Femur (tissue), 1 donor: ENCODE data around the gene LRRC56.

Experiments used
- DNase-seq: peaks from one replicate; pipeline ENCODE4 v3.0.0-alpha.2; 2017

Gene LRRC56

DNA sequence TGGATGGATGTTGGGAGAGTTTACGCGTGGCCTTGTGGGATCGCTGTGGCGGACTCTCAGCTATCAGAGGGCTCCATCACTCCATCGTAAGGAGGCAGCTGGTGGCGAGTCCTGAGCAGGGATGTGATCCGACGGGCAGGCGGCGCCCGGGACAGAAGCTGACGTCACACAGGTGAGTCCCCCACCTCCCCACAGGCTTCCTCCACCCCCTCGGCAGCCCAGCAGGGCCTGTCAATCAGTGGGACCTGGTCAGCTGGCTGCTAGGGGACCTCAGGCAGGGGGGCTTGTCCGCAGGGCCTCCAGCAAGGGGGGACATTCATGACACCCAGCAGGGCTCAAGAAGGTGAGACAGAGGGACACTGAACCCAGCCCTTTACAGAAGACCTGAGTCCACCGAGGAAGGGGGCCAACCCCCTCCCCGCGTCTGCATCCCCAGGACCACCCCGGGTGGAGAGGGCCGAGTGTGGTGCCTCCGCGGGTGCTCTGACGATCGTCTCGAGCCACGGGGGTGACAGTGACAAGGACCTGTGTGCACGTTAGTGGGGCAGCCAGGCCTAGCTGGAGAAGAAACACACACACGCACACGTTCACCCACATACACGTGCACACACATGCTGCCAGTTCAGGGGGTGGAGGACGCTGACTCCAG is 9.0 kb upstream of the LRRC56 start:
- DNase-seq = no peak

DNA sequence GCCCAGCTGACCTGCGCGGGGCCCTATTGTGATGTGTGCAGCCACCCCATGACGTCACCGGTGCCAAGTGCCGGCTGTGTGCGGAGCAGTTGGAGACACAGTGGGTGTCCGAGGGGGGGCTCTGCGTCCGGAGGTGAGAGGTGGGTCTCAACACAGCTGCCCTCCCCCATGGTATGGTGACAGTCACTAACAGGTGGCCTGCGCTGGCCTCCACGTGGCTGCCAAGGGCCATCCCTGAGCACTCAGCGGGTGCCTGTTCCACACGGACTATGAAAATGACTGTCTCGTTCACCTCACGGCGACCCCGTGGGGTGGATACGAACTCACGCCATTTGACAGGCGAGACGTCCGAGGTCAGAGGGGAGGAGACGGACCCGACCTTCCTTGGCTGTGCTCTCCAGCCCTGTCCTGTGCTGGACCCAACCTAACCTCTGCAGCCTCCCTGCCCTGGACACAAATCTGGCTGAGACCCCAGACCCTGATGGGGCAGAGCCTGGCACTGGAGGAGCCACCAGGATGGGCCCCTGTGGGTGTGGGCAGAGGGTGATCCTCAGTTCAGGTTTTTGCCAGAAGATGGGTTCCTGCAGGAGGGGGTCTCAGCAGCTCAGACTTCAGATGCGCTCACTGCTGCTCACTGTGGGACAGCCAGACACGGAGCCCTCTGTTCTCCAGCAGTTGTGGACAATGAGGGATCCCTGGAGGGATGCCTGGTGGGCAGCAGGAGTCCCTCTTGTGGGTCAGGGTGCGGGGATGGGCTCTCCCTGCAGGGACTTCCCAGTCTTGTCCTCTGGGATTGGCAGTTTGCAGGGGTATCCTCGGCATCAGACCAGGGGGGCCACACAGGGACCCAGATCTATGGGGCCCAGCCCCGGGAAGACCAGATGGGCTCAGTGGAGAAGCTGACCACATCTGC is 8.3 kb upstream of the LRRC56 start:
- DNase-seq = peak; percentile 54

DNA sequence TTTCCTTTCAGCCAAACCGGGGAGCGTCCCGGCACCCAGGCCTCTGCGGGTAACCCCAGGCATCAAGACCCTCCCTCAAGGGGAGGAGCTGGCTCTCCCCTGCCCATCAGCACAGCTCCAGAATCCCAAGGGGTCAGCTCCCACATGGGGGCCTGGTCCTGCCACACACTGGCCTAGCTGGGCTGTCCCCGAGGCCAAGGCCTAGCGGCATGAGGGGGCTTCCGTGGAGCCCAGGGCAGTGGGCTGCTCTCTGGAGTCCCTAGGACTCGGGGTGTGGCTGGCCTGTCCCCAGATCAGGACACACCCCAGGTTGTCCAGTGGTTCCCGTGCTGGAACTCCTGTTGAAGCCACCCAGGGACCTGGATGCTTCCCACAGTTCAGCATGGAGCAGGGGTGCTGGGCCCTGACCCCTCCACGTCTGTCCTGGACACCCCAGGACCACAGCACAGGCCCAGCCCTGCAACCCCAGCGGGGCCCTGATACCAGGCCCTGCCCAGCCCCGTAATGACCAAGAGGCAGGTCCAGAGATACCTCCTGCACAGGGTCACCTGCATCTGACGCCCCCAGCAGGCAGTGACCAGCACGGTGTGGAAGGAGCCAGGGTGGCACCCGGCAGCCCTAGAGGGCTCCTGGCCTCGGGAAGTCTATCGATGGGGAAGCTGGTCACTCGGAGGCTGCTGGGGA is 7.5 kb upstream of the LRRC56 start:
- DNase-seq = no peak

DNA sequence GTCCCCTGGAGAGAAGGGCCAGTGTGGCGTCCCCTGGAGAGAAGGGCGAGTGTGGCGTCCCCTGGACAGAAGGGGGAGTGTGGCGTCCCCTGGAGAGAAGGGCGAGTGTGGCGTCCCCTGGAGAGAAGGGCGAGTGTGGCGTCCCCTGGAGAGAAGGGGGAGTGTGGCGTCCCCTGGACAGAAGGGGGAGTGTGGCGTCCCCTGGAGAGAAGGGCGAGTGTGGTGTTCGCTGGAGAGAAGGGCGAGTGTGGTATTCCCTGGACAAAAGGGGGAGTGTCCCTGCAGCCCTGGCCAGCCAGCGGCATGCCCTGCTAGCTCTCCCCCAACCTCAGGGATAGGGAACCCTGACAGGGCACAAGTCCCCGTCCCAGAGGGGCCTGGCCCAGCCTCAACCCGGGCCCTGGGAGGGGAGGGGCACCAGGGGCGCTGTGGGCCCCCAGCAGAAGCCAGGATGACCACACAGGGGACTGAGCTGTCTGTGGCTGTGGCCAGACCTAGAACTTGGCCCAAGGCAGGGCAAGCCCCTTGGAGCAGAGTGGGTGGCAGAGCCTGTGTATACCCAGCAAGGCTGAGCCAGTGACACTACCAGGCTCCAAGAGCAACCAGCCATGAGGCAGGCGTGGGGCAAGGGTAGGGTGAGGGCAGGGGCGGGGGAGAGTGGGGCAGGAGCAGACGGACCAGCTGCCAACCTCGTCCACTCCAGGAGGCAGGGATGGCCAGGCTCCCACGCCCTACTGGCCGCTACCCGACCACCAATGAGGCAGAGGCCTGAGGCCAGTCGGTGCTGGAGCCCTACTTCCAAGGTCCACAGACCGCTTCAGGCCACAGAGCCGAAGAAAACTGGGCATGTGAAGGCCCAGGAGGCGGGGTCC is 6.1 kb upstream of the LRRC56 start:
- peak; percentile 31 for DNase-seq

DNA sequence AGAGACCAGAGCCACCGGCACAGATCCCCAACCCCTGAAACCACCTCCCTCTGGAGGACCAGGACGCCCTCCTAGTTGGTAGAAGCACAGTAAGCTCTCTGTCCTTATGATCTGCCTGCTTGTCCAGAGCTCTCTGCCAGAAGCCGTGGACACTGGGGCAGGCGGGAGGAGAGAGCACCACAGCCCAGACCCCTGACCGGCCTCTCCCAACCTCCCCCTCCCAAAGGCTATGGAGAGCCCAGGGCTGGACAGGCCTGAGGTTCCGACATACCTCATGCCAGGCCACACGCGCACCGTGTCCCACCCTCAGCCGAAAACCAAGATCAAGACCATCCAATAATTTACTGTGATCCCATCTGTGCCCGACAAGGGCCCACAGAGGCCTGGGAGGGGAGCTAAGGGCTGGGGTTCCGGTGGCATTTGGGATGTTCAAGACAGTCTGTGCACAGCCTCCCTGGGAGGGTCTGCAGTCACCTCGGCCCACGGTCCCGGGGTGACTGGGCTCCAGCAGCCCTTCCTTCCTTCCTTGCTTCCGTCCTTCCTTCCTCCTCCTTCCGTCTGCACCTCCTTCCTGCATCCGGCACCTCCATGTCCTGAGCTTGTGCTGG is 5.3 kb upstream of the LRRC56 start:
- no peak for DNase-seq

DNA sequence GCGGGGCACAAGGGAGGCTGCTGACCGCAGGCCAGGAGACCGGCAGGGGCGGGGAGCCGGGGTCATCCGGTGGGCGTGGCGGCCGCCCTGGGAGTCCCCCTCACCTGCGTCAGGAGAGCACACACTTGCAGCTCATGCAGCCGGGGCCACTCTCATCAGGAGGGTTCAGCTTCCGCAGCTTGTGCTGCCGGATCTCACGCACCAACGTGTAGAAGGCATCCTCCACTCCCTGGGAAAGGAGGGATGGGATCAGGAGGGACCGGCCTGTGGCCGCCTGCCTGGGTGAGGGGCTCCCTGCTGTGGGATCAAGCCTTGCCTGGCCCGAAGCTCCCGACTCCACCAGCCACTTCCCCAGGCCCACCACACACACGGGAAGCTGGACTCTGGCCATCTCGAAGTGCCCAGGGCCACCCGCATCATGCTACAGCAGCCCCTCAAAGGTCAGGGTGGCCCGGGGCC is 4.8 kb upstream of the LRRC56 start:
- peak; percentile 22 for DNase-seq

DNA sequence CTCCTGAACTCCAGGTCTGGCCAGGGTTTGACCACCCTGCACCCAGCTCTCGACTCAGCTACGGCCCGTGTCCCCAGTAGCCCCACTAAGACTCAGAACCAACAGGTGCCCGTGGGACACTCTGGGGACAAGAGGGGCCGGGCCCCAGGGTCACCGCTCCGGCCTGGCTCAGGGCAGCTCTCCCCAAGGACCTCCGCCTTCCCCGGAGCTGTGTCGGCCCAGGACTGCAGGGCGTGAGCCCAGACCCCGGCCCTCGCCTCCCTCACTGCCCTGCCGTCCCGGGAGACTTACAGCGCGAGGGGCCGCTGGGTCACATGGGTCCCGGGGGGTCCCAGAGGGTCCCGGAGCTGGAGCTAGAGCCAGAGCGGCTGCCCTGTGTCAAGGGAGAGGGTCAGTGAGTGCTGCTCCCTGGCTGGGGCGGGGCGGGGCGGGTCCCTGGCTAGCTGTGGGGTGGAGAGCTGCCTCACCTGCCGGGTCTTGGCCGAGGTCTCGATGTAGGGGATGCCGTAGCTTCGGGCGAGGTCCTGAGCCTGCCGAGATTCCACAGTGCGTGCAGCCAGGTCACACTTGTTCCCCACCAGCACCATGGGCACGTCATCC is 4.2 kb upstream of the LRRC56 start:
- peak; percentile 22 for DNase-seq

DNA sequence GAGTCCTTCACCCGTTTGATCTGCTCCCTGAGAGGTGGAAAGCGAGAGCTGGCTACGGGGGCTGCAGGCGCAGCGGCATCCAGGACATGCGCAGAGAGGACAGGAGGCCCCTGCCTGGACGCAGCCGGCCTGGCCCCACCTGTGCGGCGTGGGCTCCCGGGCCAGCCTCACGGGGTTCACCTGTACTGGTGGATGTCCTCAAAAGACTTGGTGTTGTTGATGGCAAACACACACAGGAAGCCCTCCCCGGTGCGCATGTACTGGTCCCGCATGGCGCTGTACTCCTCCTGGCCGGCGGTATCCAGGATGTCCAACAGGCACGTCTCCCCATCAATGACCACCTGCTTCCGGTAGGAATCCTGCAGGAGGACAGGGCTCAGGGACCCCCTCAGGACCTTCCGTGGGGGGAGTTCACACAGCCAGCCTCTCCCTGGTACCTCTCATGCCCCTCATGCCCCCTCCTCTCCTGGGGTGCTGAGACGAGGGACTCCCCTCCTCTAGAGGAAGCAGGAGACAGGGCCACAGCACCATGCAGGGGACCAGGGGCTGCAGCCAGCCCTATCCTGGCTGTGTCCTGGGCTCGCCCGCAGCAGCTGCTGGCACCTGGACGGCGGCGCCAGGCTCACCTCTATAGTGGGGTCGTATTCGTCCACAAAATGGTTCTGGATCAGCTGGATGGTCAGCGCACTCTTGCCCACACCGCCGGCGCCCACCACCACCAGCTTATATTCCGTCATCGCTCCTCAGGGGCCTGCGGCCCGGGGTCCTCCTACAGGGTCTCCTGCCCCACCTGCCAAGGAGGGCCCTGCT is 3.5 kb upstream of the LRRC56 start:
- peak; percentile 37 for DNase-seq

DNA sequence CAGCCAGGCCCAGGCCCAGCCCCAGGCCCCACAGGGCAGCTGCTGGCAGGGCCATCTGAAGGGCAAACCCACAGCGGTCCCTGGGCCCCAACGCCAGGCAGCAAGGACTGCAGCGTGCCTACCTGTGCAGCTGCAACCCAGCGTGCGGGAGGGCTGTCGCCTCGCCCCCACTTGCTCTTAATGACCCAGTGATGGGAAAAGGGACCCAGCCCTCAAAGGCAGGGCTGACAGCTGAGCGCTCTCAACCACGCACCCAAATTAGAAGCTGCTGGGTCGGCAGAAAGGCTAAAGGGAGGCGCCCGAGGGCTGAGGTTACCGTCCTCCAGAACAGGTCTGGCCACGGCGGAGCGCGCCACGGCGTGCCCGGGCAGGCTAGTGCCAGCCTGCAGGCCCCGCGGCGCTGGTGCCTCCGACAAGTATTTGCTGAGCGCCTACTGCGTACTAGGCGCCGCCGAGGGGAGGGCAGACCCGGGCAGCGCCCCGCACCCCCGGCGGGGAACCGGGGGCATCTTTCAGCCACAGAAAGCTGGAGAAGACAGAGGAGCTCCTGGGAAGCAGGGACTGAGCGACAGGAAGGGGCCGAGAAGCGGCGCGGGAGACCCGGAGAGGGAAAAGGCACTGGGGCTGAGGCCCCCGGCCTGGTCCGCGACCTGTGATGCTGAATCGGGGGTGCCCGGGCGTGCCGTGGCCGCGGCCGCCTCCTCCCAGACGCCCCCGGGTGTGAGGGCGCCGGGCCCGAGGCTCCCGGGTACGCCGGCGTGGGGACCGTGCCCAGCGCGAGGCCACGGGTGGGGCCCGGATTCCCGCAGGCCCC is 2.7 kb upstream of the LRRC56 start:
- DNase-seq = peak; percentile 64

DNA sequence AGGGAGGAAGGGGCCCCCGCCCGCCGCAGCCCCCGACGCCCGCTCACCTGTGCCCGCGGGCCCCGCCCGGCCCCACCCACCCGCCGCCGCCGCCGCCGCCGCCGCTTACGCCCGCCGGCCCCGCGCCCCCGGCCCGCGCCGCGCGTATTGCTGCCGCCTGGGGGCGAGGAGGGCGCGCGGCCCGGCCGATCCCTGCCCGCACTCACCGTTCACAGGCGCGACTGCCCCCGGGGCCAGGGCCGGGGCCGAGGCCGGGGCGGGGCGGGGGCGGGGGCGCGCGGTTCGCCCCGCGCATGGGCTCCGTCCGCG is 2.2 kb upstream of the LRRC56 start:
- DNase-seq = no peak

DNA sequence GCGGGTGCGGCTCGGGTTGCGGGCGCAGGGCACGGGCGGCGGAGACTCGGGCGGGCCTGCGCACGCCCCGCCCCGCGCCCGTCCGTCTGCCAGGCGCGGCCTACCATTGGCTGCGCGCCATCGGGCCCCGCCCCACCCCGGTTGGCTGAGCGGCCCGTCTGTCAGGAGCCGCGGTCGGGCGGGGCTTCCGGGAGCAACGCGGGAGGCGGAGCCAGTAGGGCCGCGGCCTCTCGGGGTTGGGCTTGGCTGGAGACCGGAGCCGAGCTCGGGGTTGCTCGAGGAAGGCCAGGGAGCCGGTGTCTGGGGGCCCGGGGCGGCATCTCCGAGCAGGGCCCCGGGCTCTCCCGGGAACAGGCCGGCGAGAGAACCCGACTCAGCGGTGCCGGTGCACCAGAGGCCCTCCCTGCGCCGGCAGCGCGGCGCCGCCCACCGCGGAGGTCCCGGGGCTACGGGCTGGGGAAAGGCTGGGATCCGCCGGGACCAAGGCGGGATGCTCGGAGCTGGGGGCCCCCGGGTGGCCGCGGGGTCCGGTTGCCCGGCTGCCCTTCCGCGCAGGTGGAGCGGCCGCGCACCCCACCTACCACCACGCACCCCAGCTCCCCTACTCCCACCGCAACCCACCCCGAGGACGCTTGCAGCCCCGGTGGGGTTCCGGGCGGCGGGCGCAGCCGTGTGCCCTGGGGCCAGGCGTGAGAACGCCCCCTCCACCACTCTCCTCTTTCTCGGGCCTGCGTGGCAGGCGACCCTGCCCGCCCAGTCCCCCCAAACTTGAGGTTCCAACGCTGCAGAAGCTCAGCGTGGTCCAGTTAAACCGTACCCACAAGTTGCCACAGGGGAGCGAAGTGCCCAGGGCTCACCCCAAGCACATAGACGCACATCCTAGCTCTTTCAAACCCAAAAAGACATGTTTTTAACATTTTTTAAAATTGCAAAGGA is 1.5 kb upstream of the LRRC56 start, which contains the start of gene HRAS:
Gene HRAS, minus strand, starts transcription at position 58 of the 936 bp plus-strand sequence.
- peak; percentile 96 for DNase-seq

DNA sequence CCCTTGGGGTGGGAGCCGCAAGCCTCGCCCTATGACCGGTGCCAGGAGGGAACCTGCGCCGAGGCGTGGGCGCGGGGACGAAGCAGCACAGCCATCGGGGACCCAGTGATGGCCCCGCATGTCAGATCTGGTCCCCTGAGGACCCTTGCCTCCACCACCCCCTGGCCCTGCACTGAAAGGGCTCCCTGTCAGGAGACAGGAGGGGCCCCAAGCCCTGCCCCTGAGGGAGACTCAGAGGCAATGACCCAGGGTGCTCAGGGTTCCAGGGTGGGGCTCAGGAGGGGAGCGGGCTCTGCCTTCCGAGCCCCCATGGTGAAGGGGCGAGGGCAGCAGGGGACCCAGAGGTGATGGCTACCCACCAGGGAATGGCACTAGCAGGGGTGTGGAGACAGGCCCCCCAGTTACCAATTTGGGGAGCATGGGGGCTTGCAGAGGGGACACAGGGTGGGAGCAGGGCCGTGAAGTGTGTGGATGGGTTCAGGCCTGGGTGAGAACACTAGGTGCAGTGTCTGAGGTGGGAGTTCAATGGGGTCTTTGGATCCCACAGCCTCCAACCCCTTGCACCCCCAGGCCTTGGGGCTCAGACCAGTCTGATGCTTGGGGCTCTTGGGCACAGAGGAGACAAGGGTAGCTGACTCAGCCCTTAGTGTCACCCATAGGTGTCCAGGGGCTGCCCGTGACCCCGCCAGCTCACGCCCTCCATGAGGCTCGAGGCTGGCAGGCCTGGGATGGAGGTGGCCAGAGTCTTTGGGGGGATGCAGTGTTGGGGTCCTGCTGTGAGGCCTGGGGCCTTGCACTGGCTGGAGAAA is 499 bp downstream of the LRRC56 start:
- DNase-seq = no peak

DNA sequence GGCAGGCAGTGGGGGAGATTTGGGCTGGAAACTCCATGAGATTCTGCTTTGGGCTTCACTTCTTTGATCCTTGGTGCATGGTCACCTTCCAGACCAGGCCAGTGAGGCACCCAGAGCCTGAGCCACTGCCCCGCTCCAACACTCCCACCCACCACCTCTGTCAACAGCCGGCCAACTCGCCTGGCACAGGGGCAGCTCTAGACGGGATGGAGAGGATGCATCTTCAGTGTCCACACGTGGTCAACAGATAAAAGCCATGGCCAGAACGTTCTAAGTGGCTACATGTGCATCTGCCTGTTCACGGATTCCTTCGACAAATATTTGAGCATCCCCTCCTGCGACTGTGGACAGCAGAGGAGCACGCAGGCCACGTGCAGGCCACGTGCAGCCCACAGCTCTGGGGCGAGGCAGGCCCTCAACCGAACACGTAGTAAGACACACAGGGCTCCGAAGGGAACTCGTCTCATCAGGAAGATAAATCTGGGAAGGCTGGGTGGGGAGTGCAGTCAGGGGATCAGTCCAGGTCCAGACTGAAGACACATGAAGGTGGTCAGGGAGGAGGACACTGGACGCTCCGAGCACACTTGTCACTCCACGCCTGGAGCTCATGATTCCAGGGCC is 1.2 kb downstream of the LRRC56 start:
- no peak for DNase-seq

DNA sequence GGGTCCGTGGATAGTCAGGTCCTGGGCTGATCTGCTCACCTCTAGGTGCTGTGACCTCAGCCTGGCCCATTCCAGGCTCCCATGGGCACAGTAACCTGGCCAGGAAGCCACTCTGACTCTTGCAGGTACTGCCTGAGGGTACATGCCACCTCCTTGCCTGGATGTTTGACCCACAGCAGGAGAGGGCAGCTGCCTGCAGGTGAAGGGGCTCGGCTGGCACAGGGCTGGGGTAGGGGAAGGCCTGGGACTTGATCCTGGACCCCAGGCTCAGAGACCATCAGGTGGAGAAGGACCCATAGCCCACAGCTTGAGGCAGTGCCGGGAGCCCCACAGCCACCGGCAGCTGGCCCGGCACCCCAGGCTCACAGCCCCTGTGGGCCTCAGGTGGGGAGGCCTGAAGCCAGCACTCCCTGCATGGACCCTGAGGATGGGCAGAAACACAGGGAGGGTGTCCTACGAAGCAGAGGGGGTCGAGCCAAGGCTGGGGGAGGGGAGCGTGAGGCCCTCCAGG is 2.7 kb downstream of the LRRC56 start:
- DNase-seq = no peak

DNA sequence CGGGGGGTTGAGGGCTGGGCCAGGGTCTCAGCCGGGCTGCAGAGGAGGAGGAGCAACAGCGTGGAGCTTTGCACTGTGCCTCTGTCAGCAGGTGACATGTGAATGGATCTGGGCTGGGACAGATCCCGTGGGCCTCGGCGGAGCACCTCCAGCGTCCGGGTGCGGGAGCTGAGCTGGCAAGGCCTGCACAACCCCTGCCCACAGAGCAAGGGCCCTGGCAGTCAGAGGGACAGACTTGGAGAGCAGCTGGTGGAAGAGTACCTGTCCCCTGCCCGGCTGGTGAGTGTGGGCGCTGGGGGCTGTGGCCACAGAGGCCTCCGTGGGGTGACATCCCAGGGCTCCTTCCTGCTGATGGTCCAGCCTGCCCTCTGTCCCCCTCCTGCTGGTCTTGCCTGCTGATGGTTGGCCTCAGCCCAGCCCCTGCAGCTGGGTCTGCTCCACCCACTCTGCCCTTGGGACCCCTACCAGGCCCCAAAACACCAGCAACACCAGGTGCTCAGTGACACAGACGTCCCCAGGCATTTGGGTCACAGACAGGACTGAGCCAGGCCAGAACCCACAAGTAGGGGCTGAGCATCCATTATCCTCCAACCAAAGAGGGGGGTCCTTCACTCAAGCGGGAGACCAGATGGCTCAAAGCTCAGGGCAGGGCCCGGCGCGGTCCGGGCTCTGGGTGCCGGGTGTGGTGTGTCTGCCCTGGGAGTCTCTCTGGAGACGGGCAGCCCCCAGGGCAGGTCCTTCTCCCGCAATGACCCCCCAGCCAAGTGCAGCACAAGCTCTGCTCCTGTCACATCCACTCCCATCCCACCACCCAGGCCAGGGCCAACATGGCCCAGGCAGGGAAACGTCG is 3.5 kb downstream of the LRRC56 start:
- no peak for DNase-seq

DNA sequence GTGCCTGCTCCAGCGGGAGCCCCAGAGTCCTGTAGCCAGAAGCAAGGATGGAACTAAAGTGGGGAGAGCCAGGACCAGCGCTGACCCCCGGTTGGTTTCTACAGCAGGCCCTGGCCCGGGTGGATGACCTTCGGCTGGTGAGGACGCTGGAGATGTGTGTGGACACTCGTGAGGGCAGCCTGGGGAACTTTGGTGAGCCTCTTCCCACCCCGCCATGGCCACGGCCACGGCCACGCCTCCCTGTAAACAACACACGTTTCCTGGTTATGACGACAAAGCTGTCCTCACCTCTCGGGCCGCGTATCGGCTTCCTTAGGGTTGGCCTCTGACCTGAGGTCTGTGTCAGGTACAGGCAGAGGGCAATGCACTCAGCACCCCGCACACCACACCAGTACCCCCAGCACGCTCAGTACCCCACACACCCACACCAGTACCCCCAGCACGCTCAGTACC is 4.1 kb downstream of the LRRC56 start:
- DNase-seq = no peak
